Fibroblast of peridontal ligament (primary cell): ENCODE measurements around the gene ZNF230.

Experiments
- DNase-seq: peaks from one replicate; pipeline ENCODE4 v3.0.0-alpha.2; 2010; ENCODE audit errors: extremely low read depth

The ZNF230 gene

DNA sequence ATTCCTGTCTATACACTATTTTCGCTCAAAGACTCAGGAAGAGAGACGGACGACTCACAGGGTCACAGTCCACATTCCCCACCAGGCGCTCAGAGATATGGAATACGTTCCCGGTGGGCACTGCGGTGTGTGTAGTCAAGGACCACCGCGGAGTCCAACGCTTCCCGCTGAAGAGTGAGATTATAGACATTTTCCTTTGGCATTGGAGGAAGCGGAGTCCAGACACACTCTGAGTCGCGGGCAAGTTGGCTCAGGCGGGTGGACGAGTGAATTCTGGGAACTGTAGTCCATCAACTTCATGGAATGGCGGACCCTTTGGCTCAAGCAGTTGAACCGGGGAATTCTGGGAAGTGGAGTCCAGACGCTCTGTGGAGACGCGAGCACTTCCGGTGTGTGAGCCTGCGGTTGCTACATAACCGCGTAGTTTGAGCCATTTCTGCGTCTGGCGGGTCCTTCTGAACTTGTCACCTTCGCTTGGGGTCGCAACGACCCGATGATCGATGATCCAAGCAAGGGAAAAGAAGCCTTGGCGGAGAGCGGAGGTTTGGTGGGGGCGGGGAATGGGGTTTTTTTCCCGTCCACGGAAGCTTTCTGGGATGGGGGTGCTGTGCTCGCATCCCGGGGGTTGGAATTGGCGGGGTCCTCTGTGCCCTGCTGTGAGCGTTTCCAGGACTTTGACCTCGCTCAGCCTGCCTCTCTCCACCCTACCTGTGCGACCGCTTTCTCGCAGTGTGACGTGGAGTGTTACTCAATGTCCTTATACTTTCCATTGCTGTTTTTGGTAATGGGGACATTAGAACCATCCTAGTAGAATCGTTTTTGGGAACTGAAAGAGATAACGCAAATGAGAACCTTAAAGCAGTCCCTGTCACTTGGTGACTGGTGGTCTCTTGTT, at the start of gene ZNF230:
Gene ZNF230 (plus strand): TSS at position 392 of the 895 bp plus-strand sequence. CDS start 4,122 bp downstream, outside the sequence.
- peak; percentile 96 for DNase-seq

DNA sequence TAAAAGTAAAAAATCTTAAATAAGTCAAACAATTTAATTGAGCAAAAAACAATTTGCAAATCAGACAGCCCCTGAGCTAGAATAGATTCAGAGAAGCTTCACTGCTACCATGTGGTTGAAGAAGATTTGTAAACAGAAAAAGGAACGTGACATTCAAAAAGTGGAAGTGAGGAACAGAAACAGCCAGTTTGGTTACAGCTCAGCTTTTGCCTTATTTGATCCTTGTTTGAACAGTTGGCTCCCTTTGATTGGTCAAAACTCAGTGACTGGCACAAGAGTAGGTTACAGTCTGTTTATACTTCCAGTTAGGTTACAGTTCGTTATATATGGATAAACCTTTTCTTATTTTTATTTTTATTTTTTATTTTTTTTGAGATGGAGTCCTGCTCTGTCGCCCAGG, 45.9 kb upstream of the ZNF230 start:
- DNase-seq, result no peak

DNA sequence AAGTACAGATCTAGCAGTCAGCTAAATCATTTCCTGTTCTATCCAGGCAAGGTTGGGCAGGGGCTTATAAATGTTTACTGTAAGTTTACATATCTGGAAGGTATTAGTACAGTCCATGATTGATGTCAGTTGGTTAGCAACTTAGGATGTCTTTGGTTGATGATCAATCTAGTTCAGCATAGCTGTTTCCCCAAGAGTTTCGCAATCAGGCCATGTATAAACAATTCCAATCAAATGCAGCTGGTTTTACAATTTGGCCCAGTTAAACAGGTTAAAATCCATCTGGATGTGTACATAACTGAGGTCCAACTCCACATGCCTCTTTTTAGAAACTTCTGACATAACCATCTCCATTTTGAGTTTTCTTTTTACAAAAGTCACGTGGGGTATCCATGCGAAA, 44.9 kb upstream of the ZNF230 start:
- DNase-seq, result peak; percentile 99

DNA sequence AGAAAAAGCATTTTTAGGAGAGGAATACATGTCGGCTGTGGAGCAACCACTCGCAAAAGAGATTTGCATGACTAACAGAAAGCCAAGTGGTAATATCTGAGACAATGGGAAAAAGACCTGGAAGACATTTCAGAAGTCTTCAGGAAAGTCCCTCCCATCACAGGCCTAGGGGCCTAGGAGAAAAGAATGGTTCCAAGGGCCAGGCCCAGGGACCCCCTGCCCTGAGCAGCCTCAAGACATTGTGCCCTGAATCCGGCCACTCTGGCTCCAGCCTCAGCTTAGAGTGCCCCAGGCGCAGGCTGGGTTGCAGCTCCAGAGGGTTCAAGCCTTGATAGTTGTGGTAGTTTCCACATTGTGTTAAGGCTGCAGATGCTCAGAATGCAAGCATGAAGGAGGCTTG, 42.3 kb upstream of the ZNF230 start:
- no peak for DNase-seq

DNA sequence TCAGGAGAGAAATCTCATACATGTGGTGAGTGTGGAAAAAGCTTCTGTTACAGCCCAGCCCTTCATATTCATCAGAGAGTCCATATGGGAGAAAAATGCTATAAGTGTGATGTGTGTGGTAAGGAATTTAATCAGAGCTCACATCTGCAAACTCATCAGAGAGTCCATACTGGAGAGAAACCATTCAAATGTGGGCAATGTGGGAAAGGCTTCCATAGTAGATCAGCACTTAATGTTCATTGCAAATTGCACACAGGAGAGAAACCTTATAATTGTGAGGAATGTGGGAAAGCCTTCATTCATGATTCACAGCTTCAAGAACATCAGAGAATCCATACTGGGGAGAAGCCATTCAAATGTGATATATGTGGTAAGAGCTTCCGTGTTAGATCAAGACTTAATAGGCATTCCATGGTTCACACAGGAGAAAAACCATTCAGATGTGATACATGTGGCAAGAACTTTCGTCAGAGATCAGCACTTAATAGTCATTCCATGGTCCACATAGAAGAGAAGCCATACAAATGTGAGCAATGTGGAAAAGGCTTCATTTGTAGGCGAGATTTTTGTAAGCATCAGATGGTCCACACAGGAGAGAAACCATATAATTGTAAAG, 36.6 kb upstream of the ZNF230 start:
- DNase-seq, result peak; percentile 8

DNA sequence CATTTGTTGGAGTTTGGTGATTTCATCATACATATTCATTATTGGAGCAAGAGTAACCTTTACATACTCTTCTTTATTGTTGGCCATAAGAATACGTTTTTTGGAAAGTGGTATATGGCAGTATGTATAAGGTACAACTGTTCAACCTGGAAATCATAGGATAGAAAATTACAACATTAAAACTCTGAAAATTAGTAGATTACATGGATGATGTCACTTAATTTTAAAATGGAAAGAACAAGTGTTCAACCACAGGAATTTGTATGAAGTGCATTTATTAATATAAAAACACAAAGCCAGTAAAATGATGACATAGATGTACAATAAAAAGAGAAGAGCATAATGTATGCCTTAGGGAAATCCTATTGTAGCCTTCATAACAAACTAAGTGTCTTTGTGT, 26.0 kb upstream of the ZNF230 start:
- DNase-seq, result no peak

DNA sequence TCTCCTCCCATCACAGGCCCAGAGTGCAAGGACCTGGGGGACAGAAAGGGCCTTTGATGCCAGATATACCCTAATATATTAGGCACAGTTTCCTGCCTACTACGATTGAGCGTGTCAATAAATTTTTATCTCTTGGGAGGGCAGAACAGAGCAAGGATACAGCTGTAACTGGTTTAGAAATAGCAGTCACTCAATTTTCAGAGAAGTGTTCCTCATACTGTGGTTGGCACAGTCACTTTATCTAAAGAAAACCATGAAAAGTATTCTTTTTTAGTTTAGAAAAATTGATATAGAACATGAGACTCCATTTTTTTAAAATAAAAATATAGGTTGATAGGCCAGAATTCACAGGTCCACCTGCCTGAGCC, 19.2 kb upstream of the ZNF230 start:
- no peak for DNase-seq

DNA sequence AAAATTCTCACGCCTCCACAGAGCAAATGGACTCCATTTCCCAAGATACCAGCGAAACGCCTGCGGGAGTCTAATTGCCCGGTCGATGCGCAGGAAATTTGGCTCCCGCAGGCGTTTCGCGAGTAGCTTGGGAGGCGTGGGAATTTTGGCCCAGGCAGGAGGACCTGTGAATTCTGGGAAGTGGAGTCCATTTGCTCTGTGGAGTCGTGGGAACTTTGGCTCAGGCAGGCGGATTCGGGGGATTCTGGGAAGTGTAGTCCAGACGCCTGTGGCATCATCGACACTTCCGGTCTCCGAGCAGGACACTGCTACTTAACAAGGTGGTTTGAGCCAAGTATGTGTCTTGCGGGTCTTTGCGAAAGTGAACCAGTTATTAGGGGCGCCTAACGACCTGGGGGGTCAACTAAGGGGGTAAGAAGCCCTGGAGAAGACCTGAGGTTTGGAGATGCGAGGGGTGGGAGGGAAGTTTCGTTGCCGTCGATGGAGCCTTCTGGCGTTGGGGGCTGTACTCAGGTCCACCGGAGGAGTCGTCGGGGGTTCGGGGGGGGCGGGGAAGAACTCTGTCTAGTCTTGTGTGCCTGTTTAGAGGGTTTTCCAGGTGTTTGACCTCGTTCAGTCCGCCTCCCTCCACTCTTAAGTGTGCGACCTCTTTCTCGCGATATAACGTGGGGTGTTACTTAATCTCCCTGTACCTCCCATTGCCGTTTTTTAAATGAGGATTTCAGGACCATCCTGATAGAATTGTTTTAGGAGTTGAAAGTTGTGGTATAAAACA, 18.7 kb upstream of the ZNF230 start, which contains the start of gene ZNF155:
Gene ZNF155 (plus strand): TSS at position 277 of the 775 bp plus-strand sequence. CDS start 4,356 bp downstream, outside the sequence.
- peak; percentile 97 for DNase-seq

DNA sequence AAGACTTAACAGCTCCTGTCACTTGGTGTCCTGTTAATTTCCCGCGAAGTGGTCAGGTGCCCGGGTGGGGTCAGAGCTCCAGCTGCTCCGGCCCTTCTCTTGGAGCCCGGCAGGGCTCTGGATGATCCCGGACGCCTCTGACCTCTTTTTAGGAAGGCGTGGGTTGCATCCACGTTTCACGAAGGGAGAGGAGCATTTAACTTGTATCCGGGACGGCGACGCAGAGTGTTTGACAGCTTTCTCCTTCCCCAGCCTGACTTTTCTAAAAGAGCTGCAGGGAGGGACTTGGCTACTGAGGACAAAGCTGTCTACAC, 18.1 kb upstream of the ZNF230 start:
- no peak for DNase-seq

DNA sequence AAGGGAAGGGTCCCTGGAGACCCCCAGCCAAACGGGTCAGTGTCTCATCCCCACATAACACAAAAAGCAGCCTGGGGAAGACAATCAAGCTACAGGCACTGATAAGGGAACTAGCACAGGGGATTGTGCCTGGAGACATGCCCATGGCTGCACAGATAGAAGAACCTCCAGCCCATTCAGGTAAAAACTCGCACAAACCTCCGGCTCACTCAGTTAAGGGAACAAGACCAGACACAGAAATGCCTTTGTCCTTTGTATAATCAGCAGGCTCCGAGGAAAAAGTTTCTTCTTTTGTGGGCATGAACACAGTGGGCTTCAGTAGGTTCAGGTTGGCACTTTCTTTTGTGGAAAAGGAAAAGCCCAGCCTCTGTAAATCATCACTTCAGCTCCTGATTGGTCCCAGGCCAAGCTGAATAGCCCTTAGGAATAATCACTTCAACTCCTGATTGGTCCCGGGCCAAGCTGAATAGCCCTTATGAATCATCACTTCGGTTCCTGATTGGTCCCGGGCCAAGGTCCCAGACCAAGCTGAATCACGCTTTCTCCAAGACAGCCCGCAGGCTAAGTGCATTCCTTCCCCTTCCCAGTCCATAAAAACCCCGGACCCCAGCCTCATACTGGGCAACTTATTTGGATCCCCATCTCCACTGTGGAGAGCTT, 5.0 kb upstream of the ZNF230 start:
- peak; percentile 18 for DNase-seq

DNA sequence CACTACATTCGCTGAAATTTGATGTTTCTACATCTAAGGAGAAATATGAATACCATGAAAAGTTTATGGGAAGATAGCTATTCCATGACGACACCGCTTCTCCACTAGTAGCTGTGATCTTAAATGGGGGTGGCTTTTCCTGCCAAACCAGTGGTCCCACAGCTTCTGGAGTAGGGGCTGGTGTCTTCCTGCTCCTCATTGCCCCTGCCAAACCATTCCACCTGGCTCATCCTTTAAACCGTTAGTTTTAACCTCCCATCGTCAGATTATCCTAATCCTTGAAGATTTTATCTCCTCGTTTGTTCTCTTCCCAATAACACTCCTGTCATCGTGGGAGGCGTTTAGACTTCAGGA, 568 bp upstream of the ZNF230 start:
- DNase-seq, result peak; percentile 20

DNA sequence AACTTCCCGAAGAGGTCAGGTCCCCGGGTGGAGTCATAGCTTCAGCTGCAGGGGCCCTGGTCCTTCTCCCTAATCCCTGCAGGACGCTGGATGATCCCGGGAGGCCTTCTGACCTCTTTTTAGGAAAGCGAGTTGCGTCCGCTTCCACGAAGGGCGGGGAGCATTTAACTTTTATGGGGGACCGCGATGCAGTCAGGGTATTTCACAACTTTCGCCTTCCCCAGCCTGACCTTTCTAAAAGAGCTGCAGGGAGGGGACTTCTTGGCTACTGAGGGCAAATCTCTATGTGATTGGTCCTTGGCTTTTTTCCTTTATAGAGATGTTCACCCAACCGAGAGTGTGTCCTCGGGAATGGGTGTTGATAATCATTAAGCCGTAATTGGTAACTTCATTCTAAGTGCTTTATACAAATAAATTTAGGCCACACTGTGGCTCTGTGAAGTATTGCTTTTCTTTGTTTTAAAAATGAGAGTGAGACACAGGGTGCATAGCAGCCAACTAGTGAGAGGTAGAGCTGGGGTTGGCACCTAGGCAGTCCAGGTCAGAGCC, 778 bp downstream of the ZNF230 start:
- peak; percentile 8 for DNase-seq

DNA sequence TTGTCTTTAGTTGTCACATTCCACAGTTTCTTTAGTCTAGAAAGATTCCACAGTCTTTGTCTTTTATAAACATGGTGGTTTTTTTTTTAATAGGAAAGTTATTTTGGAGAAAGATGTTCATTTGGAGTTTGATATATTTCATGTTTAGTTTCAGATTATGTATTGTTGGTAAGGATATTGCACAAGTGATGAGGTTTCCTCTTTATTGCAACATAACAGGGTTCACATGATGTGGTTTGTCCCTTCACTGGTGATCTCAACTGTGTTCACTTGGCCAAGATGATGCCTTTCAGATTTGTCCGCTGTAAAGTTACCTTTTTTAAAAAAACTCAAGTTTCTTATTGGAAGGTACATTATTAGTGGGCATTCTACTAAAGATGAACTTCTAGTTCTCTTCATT, 3.2 kb downstream of the ZNF230 start:
- peak; percentile 49 for DNase-seq

DNA sequence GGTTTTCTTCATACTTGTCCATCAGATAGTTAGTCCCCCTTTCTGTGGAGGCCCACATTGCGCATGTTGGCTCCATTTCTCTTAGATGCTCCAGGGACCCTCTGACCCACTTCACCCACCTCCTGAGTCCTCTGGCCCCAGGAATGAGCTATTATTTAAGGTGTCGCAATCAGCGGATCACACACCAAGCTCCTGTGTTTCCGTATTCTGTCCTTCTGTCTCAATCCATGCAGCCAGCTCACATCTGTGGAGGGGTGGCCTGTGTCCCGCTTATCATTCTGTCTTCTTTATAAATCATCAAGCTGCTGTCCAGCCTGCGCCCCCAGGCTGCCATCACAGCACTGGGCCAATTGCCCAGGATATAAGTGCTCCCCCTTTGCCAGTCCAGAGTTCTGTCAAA, 4.7 kb downstream of the ZNF230 start:
- DNase-seq, result no peak

DNA sequence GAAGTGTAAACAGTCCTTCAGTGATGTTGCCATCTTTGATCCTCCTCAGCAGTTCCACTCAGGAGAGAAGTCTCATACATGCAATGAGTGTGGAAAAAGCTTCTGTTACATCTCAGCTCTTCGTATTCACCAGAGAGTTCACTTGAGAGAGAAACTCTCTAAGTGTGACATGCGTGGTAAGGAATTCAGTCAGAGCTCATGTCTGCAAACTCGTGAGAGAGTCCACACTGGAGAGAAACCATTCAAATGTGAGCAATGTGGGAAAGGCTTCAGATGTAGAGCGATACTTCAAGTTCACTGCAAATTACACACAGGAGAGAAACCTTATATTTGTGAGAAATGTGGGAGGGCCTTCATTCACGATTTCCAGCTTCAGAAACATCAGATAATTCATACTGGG, 7.7 kb downstream of the ZNF230 start:
- DNase-seq, result no peak

DNA sequence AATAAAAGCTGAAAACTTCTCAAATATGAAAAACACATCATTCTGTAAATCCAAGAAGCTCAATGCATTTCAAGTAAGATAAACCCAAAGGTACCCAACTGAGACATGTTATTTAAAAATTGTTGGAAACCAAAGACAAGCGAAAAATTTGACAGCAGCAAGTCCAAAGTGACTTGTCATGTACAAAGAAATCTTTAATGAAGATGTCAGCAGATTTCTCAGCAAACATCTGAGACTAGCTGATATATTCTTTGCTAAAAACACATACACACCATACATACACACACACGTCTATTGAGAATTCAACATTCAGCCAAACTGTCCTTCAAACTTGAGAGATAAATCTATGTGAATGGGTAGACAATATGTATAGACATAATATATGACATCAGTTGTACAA, 16.7 kb downstream of the ZNF230 start:
- DNase-seq, result no peak

DNA sequence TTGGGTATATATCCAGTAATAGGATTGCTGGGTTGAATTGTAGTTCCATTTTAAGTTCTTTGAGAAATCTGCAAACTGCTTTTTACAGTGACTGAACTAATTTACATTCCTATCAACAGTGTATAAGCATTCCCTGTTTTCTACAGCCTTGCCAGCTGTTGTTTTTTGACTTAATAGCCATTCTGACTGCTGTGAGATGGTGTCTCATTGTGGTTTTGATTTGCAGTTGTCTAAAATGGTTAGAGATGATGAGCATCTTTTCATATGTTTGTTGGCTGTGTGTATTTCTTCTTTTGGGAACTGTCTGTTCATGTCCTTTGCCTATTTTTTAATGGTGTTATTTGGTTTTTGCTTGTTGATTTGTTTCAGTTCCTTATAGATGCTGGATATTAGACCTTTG, 18.5 kb downstream of the ZNF230 start:
- no peak for DNase-seq

DNA sequence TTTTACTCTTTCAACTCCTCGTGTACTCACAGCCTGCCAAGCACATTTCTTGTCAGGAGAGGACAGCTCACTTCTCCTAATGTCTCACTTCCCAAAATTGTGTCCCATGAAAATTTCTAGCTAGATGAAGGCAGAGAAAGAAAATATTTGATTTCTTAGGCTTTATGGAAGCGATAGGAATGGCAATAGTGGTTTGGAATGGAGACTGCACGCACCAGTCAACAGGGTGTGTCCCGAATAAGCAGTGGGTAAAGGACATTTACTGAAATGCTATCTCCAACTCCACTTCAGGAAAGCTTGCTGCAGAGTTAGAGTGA, 22.1 kb downstream of the ZNF230 start:
- no peak for DNase-seq

DNA sequence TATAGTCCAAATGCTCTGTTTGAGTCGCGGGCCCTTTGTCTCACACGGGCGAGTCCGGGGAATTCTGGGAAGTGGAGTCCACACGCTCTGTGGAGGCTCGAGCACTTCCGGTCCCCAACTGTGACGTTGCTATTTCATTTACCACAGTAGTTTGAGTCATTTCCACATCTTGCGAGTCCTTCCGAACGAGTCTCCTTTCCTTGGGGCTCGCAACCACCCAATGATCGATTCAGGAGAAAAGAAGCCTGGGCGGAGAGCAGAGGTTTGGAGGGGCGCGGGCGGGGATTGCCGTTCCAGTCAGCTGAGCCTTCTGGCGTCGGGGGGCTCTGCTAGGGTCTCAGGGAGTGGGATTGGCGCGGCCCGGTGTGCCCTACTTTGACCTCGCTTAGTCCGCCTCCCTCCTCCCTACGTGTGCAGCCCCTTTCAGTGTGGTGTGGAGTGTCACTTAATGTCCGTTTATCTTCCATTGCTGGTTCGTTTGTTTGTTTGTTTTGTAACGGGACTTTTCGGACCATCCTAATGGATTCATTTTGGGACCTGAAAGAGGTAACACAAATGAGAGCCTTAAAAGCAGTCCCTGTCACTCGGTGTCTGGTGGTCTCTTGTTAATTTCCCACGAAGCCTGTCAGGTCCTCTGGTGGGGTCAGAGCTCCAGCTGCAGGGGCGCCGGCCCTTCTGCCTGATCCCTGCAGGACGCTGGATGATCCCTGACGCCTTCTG, 22.6 kb downstream of the ZNF230 start, which contains the start of gene ZNF222:
Gene ZNF222 (plus strand): TSS at position 163 of the 720 bp plus-strand sequence. CDS start 58 bp downstream, at position 221.
- peak; percentile 93 for DNase-seq

DNA sequence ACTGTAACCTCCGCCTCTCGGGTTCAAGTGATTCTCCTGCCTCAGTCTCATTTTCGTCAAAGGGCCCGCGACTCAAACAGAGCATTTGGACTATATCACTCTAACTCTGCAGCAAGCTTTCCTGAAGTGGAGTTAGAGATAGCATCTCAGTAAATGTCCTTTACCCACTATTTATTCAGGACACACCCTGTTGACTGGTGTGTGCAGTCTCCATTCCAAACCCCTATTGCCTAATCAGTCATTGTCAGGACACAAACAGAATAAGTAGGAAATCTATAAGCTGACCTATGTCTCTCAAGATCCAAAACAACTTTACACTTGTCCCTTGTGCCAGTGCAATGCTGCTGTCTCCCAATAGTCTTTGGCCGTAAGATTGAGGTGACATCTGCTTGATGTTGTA, 23.9 kb downstream of the ZNF230 start:
- DNase-seq, result no peak

DNA sequence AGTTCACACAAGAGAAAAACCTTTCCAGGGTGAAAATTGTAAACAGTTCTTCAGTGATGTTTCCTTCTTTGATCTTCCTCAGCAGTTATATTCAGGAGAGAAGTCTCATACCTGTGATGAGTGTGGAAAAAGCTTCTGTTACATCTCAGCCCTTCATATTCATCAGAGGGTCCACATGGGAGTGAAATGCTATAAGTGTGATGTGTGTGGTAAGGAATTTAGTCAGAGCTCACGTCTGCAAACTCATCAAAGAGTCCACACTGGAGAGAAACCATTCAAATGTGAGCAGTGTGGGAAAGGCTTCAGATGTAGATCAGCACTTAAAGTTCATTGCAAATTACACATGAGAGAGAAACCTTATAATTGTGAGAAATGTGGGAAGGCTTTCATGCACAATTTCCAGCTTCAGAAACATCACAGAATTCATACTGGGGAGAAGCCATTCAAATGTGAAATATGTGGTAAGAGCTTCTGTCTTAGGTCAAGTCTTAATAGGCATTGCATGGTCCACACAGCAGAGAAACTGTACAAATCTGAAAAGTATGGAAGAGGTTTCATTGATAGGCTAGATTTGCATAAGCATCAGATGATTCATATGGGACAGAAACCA, 29.3 kb downstream of the ZNF230 start:
- DNase-seq, result no peak
